ENCODE data around the gene OR52A1. TPM values are rescaled to one million over a fixed set of nuclear protein-coding genes. Genes with fewer than 3 reads are reported as not detected.
A peak's percentile ranks its signal among the peaks of the same experiment; 100 is the strongest.

Gene OR52A1
- total RNA-seq, 1 experiment from 2014 or later: not detected

DNA sequence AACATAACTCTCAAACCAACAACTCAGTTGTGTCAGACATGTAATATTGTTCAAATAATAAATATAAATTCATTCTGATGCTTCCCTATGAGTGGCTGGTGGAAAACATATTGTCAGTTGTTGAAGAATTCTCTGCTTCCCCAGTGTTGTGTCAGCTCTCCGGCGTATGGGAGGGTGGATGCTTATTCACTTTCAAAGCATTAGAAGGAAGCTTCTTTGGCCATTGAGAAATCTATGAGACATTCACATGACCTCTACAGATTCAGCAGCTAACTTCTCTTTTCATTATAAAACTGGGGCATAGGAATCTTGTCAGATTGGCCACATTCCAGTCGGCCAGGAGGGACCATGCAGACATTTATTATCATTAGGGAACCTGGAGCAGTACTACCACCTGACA lies 43.0 kb upstream of the OR52A1 start:
- ChIA-PET CTCF (no interaction called here), POLR2A (no interaction called here)
- BruUV-seq (replicated peaks): no TSS peak
- DNase-seq (ENCODE audit: low read depth, low spot score): no peak
- no peak for ATAC-seq
- intact Hi-C loops (cut with micrococcal nuclease; ENCODE audit: unreplicated experiment): no loop called here
- no peak overlapping the region for H3K27ac ChIP-seq (ENCODE audit: low read length)
- no peak overlapping the region for H3K4me3 ChIP-seq (ENCODE audit: low read depth in 2 of 2, low read length in 2 of 2)
- H3K4me1 ChIP-seq (ENCODE audit: control insufficient read depth, insufficient read depth, low read length): no peaks in the 10 kb centered on the region
- peaks cover 10% of the 10 kb centered on the region for H3K27me3 ChIP-seq (ENCODE audit: control insufficient read depth, insufficient read depth, low read length)
- TF ChIP-seq POLR2AphosphoS5 (IDR thresholded peaks at IDR 0.05; ENCODE audit: low read depth, low read length): no peak
- TF ChIP-seq, protein P1, sequence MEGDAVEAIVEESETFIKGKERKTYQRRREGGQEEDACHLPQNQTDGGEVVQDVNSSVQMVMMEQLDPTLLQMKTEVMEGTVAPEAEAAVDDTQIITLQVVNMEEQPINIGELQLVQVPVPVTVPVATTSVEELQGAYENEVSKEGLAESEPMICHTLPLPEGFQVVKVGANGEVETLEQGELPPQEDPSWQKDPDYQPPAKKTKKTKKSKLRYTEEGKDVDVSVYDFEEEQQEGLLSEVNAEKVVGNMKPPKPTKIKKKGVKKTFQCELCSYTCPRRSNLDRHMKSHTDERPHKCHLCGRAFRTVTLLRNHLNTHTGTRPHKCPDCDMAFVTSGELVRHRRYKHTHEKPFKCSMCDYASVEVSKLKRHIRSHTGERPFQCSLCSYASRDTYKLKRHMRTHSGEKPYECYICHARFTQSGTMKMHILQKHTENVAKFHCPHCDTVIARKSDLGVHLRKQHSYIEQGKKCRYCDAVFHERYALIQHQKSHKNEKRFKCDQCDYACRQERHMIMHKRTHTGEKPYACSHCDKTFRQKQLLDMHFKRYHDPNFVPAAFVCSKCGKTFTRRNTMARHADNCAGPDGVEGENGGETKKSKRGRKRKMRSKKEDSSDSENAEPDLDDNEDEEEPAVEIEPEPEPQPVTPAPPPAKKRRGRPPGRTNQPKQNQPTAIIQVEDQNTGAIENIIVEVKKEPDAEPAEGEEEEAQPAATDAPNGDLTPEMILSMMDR (IDR thresholded peaks at IDR 0.05): no peak
- no peak for TF ChIP-seq TCF7L2 (IDR thresholded peaks at IDR 0.05; ENCODE audit: low read depth, low read length)
- TF ChIP-seq, protein P2, sequence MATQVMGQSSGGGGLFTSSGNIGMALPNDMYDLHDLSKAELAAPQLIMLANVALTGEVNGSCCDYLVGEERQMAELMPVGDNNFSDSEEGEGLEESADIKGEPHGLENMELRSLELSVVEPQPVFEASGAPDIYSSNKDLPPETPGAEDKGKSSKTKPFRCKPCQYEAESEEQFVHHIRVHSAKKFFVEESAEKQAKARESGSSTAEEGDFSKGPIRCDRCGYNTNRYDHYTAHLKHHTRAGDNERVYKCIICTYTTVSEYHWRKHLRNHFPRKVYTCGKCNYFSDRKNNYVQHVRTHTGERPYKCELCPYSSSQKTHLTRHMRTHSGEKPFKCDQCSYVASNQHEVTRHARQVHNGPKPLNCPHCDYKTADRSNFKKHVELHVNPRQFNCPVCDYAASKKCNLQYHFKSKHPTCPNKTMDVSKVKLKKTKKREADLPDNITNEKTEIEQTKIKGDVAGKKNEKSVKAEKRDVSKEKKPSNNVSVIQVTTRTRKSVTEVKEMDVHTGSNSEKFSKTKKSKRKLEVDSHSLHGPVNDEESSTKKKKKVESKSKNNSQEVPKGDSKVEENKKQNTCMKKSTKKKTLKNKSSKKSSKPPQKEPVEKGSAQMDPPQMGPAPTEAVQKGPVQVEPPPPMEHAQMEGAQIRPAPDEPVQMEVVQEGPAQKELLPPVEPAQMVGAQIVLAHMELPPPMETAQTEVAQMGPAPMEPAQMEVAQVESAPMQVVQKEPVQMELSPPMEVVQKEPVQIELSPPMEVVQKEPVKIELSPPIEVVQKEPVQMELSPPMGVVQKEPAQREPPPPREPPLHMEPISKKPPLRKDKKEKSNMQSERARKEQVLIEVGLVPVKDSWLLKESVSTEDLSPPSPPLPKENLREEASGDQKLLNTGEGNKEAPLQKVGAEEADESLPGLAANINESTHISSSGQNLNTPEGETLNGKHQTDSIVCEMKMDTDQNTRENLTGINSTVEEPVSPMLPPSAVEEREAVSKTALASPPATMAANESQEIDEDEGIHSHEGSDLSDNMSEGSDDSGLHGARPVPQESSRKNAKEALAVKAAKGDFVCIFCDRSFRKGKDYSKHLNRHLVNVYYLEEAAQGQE (IDR thresholded peaks at IDR 0.05; ENCODE audit: insufficient read depth in 1 of 2, low read depth in 2 of 2, low read length in 1 of 2): no peak
- TF ChIP-seq SIN3A (IDR thresholded peaks at IDR 0.05; ENCODE audit: borderline replicate concordance, insufficient read depth, low read depth, low read length): no peak
- H3K9me3 ChIP-seq (ENCODE audit: control insufficient read depth, insufficient read depth, low read depth, low read length): no peaks in the 10 kb centered on the region
- H3K36me3 ChIP-seq (ENCODE audit: control insufficient read depth, insufficient read depth, low read length): no peaks in the 10 kb centered on the region
- in situ Hi-C loops (cut with HindIII; ENCODE audit: low pct_unique_long_range_greater_than_20kb, low sequenced_read_pairs): no loop called here

DNA sequence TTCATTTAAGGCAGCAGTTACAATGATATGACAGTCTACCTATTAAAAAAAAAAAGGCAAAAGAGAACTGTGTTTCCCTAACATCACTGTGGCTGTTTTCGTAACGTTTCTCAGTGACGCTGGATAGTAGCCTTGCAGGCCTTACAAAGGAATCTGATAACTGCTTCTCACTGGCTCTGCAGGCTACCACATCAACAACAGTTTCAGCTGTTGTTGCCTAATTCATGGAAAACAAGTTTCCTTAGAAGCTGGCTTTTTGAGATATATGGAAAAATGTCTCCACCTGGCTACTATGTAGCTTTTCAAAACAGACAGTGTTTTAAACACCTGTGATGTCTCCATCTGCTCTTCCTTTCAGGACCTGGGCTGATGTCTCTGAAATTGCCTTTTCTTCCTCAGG lies 42.2 kb upstream of the OR52A1 start:
- ChIA-PET POLR2A (no interaction called here), CTCF (interaction anchor here (0.7 kb wide), 2 partner anchors 311 to 566 kb away, joined by 3 read pairs; no protein-coding TSS in a partner anchor)
- DNase-seq (ENCODE audit: low read depth, low spot score): no peak
- Histone ChIP-seq H3K27ac (ENCODE audit: low read length) (no peak overlapping the region), H3K9me3 (ENCODE audit: control insufficient read depth, insufficient read depth, low read depth, low read length) (no peaks in the 10 kb centered on the region), H3K27me3 (ENCODE audit: control insufficient read depth, insufficient read depth, low read length) (peaks cover 8% of the 10 kb centered on the region), H3K4me1 (ENCODE audit: control insufficient read depth, insufficient read depth, low read length) (no peaks in the 10 kb centered on the region), H3K4me3 (ENCODE audit: low read depth in 2 of 2, low read length in 2 of 2) (no peak overlapping the region), H3K36me3 (ENCODE audit: control insufficient read depth, insufficient read depth, low read length) (no peaks in the 10 kb centered on the region)
- BruUV-seq (replicated peaks): no TSS peak
- TF ChIP-seq SIN3A (IDR thresholded peaks at IDR 0.05; ENCODE audit: borderline replicate concordance, insufficient read depth, low read depth, low read length) (no peak), TCF7L2 (IDR thresholded peaks at IDR 0.05; ENCODE audit: low read depth, low read length) (no peak), POLR2AphosphoS5 (IDR thresholded peaks at IDR 0.05; ENCODE audit: low read depth, low read length) (no peak)
- TF ChIP-seq, protein P2 (IDR thresholded peaks at IDR 0.05; ENCODE audit: insufficient read depth in 1 of 2, low read depth in 2 of 2, low read length in 1 of 2): no peak
- TF ChIP-seq, protein P1 (IDR thresholded peaks at IDR 0.05): 0 out of 2 replicates have a peak, but pooled peaks have one; percentile 5
- ATAC-seq: no peak
- intact Hi-C loops (cut with micrococcal nuclease; ENCODE audit: unreplicated experiment) (no loop called here), in situ Hi-C loops (cut with HindIII; ENCODE audit: low pct_unique_long_range_greater_than_20kb, low sequenced_read_pairs) (no loop called here)
